Hair follicular keratinocyte (primary cell): ENCODE data around the gene TEPSIN. TPM values are rescaled to one million over a fixed set of nuclear protein-coding genes. Genes with fewer than 3 reads are reported as not detected.

Experiments
- total RNA-seq: library from RNA; depleted of rRNA; stranded (reverse); fragments of >200 nt; gene quantifications from 2 replicates; pipeline ENCODE4 v1.2.3, GENCODE V29; 2015

Gene TEPSIN
- 17.8 and 20.0 TPM in 2 replicates for total RNA-seq

DNA sequence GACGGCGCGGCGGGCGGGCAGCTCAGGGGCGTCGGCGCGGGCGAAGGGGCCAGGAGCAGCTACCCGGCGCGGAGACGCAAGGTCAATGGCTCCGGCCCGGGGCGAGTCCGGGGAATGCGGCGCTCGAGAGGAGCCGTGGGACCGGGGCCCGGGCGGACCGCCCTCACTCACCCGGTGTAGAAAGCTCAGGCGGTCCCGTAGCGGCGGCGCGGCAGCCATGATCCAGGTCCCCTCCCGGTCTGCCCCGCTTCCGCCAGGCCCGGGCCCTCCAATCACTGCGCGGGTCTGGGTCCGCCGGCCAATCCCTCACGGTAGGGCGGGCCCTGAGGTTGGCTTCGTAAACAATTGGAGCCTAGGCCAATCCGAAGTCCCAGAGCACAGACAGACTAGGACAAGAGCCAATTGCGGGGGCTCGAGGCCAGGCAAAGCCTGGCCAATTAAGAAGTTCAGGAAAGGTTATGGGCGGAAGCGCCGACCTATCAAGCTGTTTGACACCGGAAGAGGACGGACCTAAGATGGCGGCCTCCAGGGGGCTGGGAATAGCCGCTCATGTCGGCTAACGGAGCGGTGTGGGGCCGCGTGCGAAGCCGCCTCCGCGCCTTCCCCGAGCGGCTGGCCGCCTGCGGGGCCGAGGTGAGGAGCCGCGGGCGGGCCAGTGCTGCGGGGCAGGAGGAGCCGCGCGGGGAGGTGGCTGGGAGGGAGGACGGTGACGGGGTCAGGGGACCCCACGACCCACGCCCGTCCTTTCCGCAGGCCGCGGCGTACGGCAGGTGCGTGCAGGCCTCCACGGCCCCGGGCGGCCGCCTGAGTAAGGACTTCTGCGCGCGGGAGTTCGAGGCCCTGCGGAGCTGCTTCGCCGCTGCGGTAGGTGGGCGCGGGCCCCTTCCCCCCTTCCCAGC, at the start of gene TEPSIN, which contains the start of gene NDUFAF8:
Gene TEPSIN (minus strand): TSS at position 241 of the 899 bp plus-strand sequence. CDS start 22 bp downstream, at position 219.
Gene NDUFAF8 (plus strand): TSS at position 504 of the 899 bp plus-strand sequence. CDS start 46 bp downstream, at position 550.

DNA sequence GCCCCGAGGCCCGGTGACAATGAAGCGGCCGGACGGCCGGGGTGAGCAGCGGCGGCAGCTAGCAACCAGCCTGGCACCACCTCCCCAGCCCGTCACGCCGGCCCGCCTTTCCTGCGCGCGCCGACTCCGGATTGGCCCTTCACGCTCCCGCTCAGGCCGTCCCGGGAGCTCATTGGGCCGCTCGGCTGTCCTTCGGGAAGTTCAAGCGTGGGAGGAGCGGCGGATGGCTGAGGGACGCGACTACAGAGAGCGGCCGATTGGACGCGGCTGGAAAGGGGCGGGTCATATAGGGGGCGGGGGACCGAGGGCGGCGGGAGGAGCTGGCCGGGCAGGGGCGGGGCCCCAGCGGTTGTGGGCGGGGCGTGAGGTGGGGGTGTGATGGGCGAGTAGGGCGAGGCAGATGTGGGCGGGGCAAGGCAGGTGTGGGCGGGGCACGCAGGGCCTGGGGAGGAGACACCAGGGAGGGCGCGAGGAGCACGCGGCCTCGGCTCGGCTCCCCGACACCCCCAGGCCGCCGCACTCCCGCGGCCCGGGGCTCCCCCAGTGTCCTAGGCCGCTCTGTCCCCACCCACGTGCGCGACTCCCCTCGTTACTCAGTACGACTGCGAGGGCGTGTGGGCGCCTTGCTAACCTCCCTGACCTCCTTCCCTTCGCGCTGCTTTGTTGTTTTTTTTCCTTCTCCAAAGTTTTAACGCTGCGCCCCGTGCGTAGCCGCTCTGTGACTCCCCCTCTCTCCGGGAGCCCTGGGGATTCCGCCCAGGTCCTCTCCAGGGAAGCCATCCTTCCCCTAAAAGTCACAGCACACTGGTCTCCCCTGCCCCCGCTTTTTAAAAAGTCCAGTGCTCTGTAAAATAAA, 15.7 kb downstream of the TEPSIN start, which contains the start of gene CEP131:
Gene CEP131 (minus strand): TSS at position 60 of the 856 bp plus-strand sequence. CDS start 2,909 bp downstream, outside the sequence.

Other genes starting within 250 kb of the TEPSIN start
- 14.4 and 26.8 TPM in 2 replicates for gene CHMP6, start 247.2 kb downstream of the TEPSIN start, total RNA-seq
- 55.8 and 59.7 TPM in 2 replicates for gene BAIAP2, start 203.9 kb downstream of the TEPSIN start, total RNA-seq
- gene PVALEF, start 73.5 kb downstream of the TEPSIN start, total RNA-seq = not detected in 2 replicates
- 0.27 and 0.62 TPM in 2 replicates for gene AATK, start 72.8 kb downstream of the TEPSIN start, total RNA-seq
- 8.4 and 11.5 TPM in 2 replicates for gene CEP131, start 16.1 kb downstream of the TEPSIN start, total RNA-seq
- 70.2 and 115 TPM in 2 replicates for gene NDUFAF8, start 263 bp upstream of the TEPSIN start, total RNA-seq
- gene SLC38A10, start 56.3 kb upstream of the TEPSIN start, total RNA-seq = 41.1 and 50.4 TPM in 2 replicates
- 1.8 and 4.0 TPM in 2 replicates for gene BAHCC1, start 156.4 kb upstream of the TEPSIN start, total RNA-seq